HepG2 (cell line): ENCODE results near the gene PSEN2. TPM values are rescaled to one million over a fixed set of nuclear protein-coding genes. Genes with fewer than 3 reads are reported as not detected.

Source experiments
- AGO1 ChIP-seq: fragments of 200-400 bp; formaldehyde crosslinking; IDR thresholded peaks from 2 replicates; pipeline ENCODE4 v1.6.1; 2017; ENCODE audit warnings: mild to moderate bottlenecking, low read depth, low read length, moderate library complexity; ENCODE audit not compliant: poor library complexity, severe bottlenecking
- ATRX ChIP-seq: sonication (generic); formaldehyde crosslinking; IDR thresholded peaks from 2 replicates; pipeline ENCODE4 v1.4.0; 2020; ENCODE audit warnings: missing genetic modification reagents, borderline replicate concordance
- CTCF ChIP-seq: sonication (generic); formaldehyde crosslinking; IDR thresholded peaks from 2 replicates; pipeline ENCODE4 v1.5.0; 2020; ENCODE audit warnings: mild to moderate bottlenecking, missing genetic modification reagents, moderate library complexity
- IRF9 ChIP-seq: sonication (generic); formaldehyde crosslinking; IDR thresholded peaks from 2 replicates; pipeline ENCODE4 v1.8.0; 2022; ENCODE audit warnings: missing genetic modification reagents, mild to moderate bottlenecking, borderline replicate concordance
- KAT7 ChIP-seq: IDR thresholded peaks from 2 replicates; pipeline ENCODE4 v1.6.1; 2018; ENCODE audit warnings: borderline replicate concordance, missing compliant biosample characterization
- MAX ChIP-seq: IDR thresholded peaks from 2 replicates; pipeline ENCODE4 v1.6.1; 2012; ENCODE audit warnings: inconsistent platforms
- MLLT10 ChIP-seq: sonication (generic); formaldehyde crosslinking; IDR thresholded peaks from 2 replicates; pipeline ENCODE4 v1.4.0; 2020; ENCODE audit warnings: missing genetic modification reagents
- MZF1 ChIP-seq: sonication (generic); formaldehyde crosslinking; IDR thresholded peaks from 2 replicates; pipeline ENCODE4 v1.8.1; 2023; ENCODE audit warnings: mild to moderate bottlenecking, missing genetic modification reagents, borderline replicate concordance
- NFKBIZ ChIP-seq: IDR thresholded peaks from 2 replicates; pipeline ENCODE4 v1.6.1; 2018; ENCODE audit warnings: missing genetic modification reagents, missing compliant biosample characterization
- POLR2AphosphoS2 ChIP-seq: IDR thresholded peaks from 2 replicates; pipeline ENCODE4 v1.6.1; 2011; ENCODE audit warnings: low read depth, low read length, improper control_type of control experiment
- RBAK ChIP-seq: sonication (generic); formaldehyde crosslinking; IDR thresholded peaks from 2 replicates; pipeline ENCODE4 v1.5.1; 2020; ENCODE audit warnings: mild to moderate bottlenecking, missing genetic modification reagents
- SIN3B ChIP-seq: fragments of 150-350 bp; IDR thresholded peaks from 2 replicates; pipeline ENCODE4 v1.6.1; 2014; ENCODE audit warnings: low read length
- SP2 ChIP-seq: sonication (generic); formaldehyde crosslinking; IDR thresholded peaks from 2 replicates; pipeline ENCODE4 v1.5.1; 2020; ENCODE audit warnings: mild to moderate bottlenecking, missing genetic modification reagents
- THAP11 ChIP-seq: IDR thresholded peaks from 2 replicates; pipeline ENCODE4 v1.6.1; 2016; ENCODE audit warnings: missing biosample characterization, missing genetic modification reagents
- ZBTB2 ChIP-seq: sonication (generic); formaldehyde crosslinking; IDR thresholded peaks from 2 replicates; pipeline ENCODE4 v1.8.0; 2022; ENCODE audit warnings: low read depth, missing genetic modification reagents
- ZBTB8A ChIP-seq: sonication (generic); formaldehyde crosslinking; IDR thresholded peaks from 2 replicates; pipeline ENCODE4 v1.4.0; 2020; ENCODE audit warnings: mild to moderate bottlenecking, low read depth, missing genetic modification reagents, borderline replicate concordance
- ZNF468 ChIP-seq: sonication (generic); formaldehyde crosslinking; IDR thresholded peaks from 2 replicates; pipeline ENCODE4 v1.8.0; 2022; ENCODE audit warnings: mild to moderate bottlenecking, moderate library complexity, missing genetic modification reagents
- ZNF563 ChIP-seq: sonication (generic); formaldehyde crosslinking; IDR thresholded peaks from 2 replicates; pipeline ENCODE4 v1.8.0; 2022; ENCODE audit warnings: mild to moderate bottlenecking, moderate library complexity, missing genetic modification reagents
- ZNF784 ChIP-seq: sonication (generic); formaldehyde crosslinking; IDR thresholded peaks from 2 replicates; pipeline ENCODE4 v1.5.1; 2020; ENCODE audit warnings: missing genetic modification reagents, mild to moderate bottlenecking, borderline replicate concordance
- polyA plus RNA-seq, 8 experiments: library from polyadenylated mRNA; depleted of rRNA in 3 of 8; stranded (reverse) in 7 of 8; unstranded in 1 of 8; fragments of >200 nt; fragmentation: Illumina TruSeq in 4 of 8; extraction: Trizol in 4 of 8; gene quantifications; 2 replicates each; pipeline versions ENCODE4 v1.2.1 to v1.2.3, GENCODE V29; 2011 to 2016; ENCODE audit warnings: low read depth in 4 of 8, missing spikeins in 1 of 8, mixed read lengths in 1 of 8; ENCODE audit not compliant: insufficient read depth in 1 of 8
- total RNA-seq, 5 experiments: library from RNA; depleted of rRNA; stranded (reverse); fragments of >200 nt; fragmentation: Illumina TruSeq; extraction: Trizol; gene quantifications; 2 replicates each; pipeline ENCODE4 v1.2.3, GENCODE V29; 2016; ENCODE audit warnings: low read depth in 1 of 5
- TF ChIP-seq, protein P1 (sequence below): sonication (generic); formaldehyde crosslinking; IDR thresholded peaks from 2 replicates; pipeline ENCODE4 v1.4.0; 2020; ENCODE audit warnings: low read depth, mild to moderate bottlenecking, missing genetic modification reagents
- TF ChIP-seq, protein P2 (sequence below): sonication (generic); formaldehyde crosslinking; IDR thresholded peaks from 2 replicates; pipeline ENCODE4 v1.4.0; 2020; ENCODE audit warnings: missing genetic modification reagents, low read depth, mild to moderate bottlenecking, borderline replicate concordance

The PSEN2 gene
- total and polyA plus RNA-seq, 2 of the 13 experiments (the other 11 are each of a cell fraction or from before 2014, with no cell fraction given), result 5.9 to 13.1 TPM

- TF ChIP-seq, protein P1, sequence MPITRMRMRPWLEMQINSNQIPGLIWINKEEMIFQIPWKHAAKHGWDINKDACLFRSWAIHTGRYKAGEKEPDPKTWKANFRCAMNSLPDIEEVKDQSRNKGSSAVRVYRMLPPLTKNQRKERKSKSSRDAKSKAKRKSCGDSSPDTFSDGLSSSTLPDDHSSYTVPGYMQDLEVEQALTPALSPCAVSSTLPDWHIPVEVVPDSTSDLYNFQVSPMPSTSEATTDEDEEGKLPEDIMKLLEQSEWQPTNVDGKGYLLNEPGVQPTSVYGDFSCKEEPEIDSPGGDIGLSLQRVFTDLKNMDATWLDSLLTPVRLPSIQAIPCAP, result no peak
- TF ChIP-seq IRF9 (CRISPR knock-in tag), result peak; percentile 71
- TF ChIP-seq RBAK (CRISPR knock-in tag), result no peak
- TF ChIP-seq SIN3B, result no peak
- no peak for TF ChIP-seq ATRX
- TF ChIP-seq ZBTB2 (CRISPR knock-in tag), result no peak
- TF ChIP-seq THAP11, result peak; percentile 60; the same call in 1 of the 2 replicates
- no peak for TF ChIP-seq MZF1 (CRISPR knock-in tag)
- TF ChIP-seq, protein P2, sequence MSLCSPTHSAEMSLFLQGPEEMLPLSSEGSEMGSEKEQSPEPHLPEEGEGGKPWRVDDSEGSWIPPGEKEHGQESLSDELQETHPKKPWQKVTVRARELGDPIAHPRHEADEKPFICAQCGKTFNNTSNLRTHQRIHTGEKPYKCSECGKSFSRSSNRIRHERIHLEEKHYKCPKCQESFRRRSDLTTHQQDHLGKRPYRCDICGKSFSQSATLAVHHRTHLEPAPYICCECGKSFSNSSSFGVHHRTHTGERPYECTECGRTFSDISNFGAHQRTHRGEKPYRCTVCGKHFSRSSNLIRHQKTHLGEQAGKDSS (CRISPR knock-in tag), result no peak
- no peak for TF ChIP-seq ZNF784 (CRISPR knock-in tag)
- TF ChIP-seq POLR2AphosphoS2, result no peak
- no peak for TF ChIP-seq MLLT10 (CRISPR knock-in tag)
- peak; percentile 97 for TF ChIP-seq MAX
- no peak for TF ChIP-seq KAT7
- no peak for TF ChIP-seq ZBTB8A
- TF ChIP-seq CTCF, result no peak
- peak; percentile 79; the same call in 1 of the 2 replicates for TF ChIP-seq NFKBIZ (CRISPR knock-in tag)
- peak; percentile 67; the same call in 1 of the 2 replicates for TF ChIP-seq ZNF563 (CRISPR knock-in tag)
- no peak for TF ChIP-seq AGO1
- TF ChIP-seq SP2 (CRISPR knock-in tag), result 0 out of 2 replicates have a peak, but pooled peaks have one; percentile 4
- no peak for TF ChIP-seq ZNF468 (CRISPR knock-in tag)
Measured at GRCh38 chr1:226945106-226945857, 74.9 kb downstream of the PSEN2 start (continued).
